CD4-positive, alpha-beta T cell treated with Interleukin-10 for 1 hour (primary cell): ENCODE data around the gene ZNF441.
"Not testable (repeated sequence)": the region's sequence is repeated elsewhere in the genome, so short reads cannot be mapped to it uniquely, and the experiment has no call there.

Experiments used
- DNase-seq: peaks from one replicate; pipeline ENCODE4 v3.0.0-alpha.2; 2020

The ZNF441 gene

DNA sequence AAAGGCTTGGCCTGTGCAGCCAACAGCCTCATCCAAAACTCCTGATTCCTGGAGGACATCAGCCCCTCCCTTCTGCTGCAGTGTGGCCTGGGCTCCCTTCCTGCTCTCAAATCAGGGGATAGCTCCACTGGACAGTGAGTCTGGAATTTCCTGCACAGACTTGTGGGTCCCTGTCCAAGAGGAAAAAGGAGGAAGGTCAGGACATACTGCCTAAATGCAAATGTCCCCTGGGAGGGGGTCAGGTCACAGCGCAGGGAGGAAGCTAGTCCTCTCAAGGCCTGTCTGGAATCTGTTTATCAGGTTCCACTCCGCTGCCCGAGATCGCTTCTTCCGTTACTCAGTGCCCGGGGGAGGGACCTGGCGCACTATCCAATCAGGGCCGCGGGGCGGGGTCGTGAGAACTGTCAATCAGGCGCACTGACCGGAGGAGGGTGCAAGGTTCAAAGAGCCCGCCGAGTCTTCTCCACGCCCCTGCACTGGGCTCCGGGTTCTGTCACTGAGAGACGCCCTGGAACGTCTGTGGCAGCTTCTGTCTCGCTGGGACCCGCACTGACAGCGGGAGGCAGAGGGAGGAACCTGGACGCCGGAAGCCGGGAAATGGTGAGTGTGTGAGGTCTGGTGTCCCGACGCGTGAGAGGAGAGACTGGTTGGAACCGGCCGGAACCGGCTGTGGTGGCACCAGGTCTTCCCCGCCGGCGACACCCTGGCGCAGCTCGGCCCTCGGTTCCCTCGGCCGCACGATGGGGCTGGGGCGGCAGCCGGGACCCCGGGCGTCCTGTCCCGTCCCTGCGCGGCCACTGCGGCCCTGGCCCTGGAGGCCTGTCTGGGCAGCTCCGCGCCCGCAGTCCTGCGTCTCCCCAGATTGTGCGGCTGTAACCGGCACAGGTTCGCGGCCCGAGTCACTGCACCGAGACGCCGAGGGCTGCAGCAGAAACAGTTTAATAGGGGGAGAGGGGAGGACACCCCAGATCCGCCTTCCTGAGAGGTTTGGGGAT is at the start of gene ZNF441:
Gene ZNF441 (plus strand): TSS at position 404 of the 995 bp plus-strand sequence. CDS start 194 bp downstream, at position 598.
- DNase-seq: peak; percentile 94

GRCh38 chr19:11721681-11722080 is 45.1 kb upstream of the ZNF441 start:
- no peak for DNase-seq

DNA sequence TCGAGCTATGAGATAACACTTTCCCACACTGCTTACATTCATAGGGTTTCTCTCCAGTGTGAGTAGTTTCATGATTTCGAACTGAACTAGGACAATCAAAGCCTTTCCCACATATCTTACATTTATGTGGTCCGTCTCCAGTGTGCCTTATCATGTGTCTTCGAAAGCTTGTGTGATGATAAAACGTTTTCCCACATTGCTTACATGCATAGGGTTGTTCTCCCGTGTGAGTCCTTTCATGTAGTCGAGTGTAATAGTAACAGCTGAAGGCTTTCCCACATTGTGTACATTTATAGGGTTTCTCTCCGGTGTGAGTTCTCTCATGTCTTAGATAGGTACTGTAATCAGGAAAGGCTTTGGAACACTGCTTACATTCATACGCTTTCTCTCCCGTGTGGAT is 44.4 kb upstream of the ZNF441 start:
- DNase-seq: no peak

- DNase-seq: no peak
These were observed 37.2 kb upstream of the ZNF441 start for GRCh38 chr19:11729586-11729985.

- DNase-seq: no peak
These were observed 31.4 kb upstream of the ZNF441 start for GRCh38 chr19:11735375-11735774.

DNA sequence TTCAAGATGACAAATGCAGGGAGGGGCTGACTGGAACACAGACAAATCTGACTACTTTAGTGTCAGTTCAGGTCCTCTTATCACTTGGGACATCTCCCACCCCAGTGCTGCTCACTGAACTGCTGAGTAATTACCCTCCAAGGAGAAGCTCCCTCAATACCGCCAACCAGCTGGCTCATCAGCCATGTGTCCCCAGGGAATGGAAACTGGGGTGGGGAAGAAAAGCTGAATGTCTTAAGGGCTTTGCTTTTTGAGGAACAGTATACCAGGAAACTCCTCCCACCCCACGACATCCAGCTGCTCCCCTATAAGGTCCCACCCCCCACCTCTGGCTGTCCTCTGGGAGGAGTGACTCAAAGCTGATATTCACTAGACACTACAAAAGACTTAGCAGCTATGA is 30.1 kb upstream of the ZNF441 start:
- DNase-seq: no peak

DNA sequence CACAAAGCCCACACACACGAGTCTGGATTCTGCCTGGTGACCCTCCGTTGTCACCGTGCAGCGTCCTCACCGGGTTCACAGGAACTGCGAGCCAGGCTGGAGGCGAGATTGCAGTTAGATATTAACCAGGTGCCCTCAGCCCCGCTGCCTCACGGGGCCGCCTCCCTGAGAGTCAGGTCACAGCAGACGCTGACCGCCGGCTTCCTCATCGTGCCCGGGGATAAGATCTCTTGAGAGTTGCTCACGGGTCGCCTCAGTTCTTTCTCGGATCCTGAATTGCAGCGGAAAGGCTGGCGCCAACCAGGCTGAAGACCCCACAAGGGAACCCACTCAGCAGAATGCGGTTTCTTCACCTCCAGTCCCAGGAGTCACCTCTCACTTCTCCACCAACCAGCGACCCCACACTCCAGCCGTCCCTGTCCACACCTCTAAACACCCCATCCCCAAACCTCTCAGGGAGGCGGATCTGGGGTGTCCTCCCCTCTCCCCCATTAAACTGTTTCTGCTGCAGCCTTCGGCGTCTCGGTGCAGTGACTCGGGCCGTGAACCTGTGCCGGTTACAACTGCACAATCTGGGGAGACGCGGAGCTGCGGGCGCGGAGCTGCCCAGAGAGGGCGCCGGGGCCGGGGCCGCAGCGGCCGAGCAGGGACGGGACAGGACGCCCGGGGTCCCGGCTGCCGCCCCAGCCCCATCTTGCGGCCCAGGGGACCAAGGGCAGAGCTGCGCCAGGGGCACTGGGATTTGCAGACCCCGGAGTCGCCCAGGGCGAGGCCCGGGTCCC is 28.6 kb upstream of the ZNF441 start:
- peak; percentile 32 for DNase-seq

GRCh38 chr19:11738746-11739620 is 27.8 kb upstream of the ZNF441 start, which contains the start of gene ZNF823:
Gene ZNF823, minus strand, starts transcription at chr19:11738946. Its CDS starts 127 bp downstream, at chr19:11738819.
- DNase-seq: peak; percentile 98

GRCh38 chr19:11745869-11746268 is 20.9 kb upstream of the ZNF441 start:
- no peak for DNase-seq

GRCh38 chr19:11747277-11747676 is 19.5 kb upstream of the ZNF441 start:
- no peak for DNase-seq

DNA sequence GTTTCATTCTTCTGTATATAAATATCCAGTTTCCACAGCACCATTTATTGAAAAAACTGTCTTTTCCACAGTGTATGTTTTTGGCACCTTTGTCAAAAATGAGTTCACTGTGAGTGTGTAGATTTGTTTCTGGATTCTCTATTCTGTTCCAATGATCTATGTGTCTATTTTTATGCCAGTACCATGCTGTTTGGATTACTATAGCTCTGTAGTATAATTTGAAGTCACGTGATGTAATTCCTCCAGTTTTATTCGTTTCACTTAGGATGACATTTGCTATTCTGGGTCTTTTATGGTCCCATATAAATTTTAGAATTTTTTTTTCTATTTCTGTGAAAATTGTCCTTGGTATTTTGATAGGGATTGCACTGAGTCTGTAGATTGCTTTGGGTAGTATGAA is 17.0 kb upstream of the ZNF441 start:
- DNase-seq: no peak

GRCh38 chr19:11752244-11752736 is 14.5 kb upstream of the ZNF441 start:
- DNase-seq: no peak

GRCh38 chr19:11754663-11755062 is 12.1 kb upstream of the ZNF441 start:
- DNase-seq: no peak

DNA sequence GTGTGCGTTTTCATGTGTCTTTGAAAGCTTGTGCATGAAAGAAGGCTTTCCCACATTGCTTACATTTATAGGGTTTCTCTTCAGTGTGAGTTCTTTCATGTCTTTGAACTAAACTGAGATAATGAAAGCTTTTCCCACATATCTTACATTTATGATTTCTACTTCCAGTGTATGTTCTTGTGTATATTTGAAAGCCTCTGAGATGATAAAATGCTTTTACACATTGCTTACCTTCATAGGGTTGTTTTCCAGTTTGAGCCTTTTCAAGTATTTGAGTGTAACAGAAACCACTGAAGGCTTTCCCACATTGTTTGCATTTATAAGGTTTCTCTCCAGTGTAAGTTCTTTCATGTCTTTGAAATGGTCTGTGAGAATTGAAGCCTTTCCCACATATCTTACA is 9.8 kb upstream of the ZNF441 start:
- DNase-seq: no peak

DNA sequence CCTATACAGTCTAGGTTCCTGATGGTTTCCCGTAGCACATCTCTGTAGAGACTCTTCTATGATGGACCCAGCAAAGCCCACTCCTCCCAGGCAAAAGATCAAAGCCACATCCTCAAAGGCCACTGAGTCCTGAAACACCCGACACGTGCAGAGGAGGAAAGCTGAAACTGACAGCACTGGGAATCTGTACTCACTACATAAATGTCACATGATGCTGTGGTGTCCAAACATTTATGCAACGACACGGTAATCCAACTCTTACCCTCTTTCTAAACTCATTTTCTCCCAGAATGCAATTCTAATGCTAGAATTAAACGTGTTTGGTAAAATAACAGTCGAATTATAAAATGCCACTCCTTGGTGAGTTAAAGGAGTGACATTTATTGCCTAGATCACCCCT is 7.0 kb upstream of the ZNF441 start:
- no peak for DNase-seq

DNA sequence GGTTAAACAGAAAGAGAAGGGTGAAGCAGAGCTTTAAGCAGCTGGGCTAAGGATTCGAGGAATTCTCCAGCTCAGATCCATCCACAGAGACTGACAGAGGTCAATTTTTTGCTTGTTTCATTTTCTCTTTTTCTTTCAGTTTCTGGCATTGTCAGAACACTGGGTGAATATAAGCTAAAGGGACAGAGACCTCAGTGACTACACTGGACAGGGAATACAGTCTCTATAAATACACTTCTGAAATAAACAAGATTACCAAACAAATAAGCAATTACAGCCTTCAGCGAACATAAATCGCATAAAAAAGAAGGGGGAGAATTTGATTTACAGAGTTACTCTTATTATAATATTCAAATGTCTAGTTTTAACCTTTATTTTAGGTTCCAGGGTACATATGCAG is 3.7 kb upstream of the ZNF441 start:
- DNase-seq: no peak

GRCh38 chr19:11763611-11764010 is 3.2 kb upstream of the ZNF441 start:
- no peak for DNase-seq

DNA sequence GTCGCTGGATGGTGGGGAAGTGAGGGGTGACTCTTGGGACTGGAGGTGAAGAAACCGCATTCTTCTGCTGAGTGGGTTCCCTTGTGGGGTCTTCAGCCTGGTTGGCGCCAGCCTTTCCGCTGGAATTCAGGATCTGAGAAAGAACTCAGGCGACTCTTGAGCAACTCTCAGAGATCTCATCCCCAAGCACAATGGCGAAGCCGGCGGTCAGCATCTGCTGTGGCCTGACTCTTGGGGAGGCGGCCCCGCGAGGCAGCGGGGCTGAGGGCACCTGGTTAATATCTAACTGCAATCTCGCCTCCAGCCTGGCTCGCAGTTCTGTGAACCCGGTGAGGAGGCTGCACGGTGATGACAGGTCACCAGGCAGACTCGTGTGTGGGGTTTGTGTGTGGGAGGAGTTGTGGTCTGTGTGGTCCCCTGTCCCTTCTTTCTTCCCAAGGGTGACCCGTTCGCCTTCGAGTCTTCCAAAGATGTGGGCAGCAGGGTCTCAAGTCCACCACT is 883 bp downstream of the ZNF441 start:
- peak; percentile 22 for DNase-seq

- no peak for DNase-seq
These were observed 3.2 kb downstream of the ZNF441 start for GRCh38 chr19:11769995-11770394.

DNA sequence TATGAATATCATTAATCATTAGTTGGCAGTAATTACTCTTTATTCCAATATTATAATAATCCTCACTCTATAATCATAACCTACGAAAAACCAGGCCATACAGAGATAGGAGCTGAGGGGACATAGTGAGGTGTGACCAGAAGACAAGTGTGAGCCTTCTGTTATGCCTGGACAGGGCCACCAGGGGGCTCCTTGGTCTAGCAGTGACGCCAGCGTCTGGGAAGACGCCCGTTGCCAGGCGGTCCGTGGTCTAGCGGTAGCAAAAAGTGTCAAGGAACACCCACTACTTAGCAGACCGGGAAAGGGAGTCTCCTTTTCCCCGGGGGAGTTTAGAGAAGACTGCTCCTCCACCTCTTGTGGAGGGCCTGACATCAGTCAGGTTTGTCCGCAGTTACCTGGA is 4.7 kb downstream of the ZNF441 start:
- DNase-seq: not testable (repeated sequence)

GRCh38 chr19:11776669-11777068 is 9.9 kb downstream of the ZNF441 start:
- DNase-seq: not testable (repeated sequence)

DNA sequence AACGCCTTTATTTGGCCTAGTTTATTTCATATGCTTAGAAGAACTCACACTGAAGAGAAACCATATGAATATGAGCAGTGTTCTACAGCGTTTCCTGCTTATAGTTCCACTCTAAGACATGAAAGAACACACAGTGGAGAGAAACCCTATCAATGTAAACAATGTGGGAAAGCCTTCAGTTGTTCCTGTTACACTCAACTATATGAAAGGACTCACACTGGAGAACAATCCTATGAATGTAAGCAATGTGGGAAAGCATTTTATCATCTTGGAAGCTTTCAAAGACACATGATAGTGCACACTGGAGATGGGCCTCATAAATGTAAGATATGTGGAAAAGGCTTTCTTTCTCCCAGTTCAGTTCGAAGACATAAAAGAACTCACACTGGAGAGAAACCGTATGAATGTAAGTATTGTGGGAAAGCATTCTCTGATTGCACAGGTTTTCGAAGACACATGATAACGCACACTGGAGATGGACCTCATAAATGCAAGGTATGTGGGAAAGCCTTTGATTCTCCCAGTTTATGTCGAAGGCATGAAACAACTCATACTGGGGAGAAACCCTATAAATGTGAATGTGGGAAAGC is 13.7 kb downstream of the ZNF441 start:
- DNase-seq: no peak
